NCI-H510A treated with DMSO at 0.1 percent for 48 hours (cell line): Measurements from ENCODE around the gene AP2A2.

Experiments
- DNase-seq: peaks from one replicate; lab custom pipeline; 2025; lab: John Stamatoyannopoulos, UW

AP2A2 gene

GRCh38 chr11:1030086-1030485, 104.4 kb downstream of the AP2A2 start:
- no peak for DNase-seq

GRCh38 chr11:1030556-1030955, 104.9 kb downstream of the AP2A2 start:
- DNase-seq: no peak

GRCh38 chr11:1031121-1031899, 105.6 kb downstream of the AP2A2 start:
- DNase-seq: no peak

- no peak for DNase-seq
These were observed 106.7 kb downstream of the AP2A2 start for GRCh38 chr11:1032310-1032891.

- DNase-seq: no peak
These were observed 107.5 kb downstream of the AP2A2 start for GRCh38 chr11:1033016-1033798.

GRCh38 chr11:1034001-1034400, 108.3 kb downstream of the AP2A2 start:
- DNase-seq: no peak

- DNase-seq: no peak
These were observed 109.0 kb downstream of the AP2A2 start for GRCh38 chr11:1034456-1035295.

- no peak for DNase-seq
These were observed 110.1 kb downstream of the AP2A2 start for GRCh38 chr11:1035577-1036283.

- no peak for DNase-seq
These were observed 110.7 kb downstream of the AP2A2 start, which contains the start of gene MUC6 for GRCh38 chr11:1036303-1036923. MUC6 (minus strand) TSS chr11:1036718; CDS start chr11:1036655, 63 bp downstream.

GRCh38 chr11:1036931-1037330, 111.3 kb downstream of the AP2A2 start:
- no peak for DNase-seq

- DNase-seq: no peak
These were observed 111.9 kb downstream of the AP2A2 start for GRCh38 chr11:1037506-1038055.

GRCh38 chr11:1038361-1038760, 112.7 kb downstream of the AP2A2 start:
- DNase-seq: no peak

GRCh38 chr11:1038921-1039320, 113.3 kb downstream of the AP2A2 start:
- DNase-seq: no peak

GRCh38 chr11:1039481-1040427, 114.1 kb downstream of the AP2A2 start:
- DNase-seq: no peak

- DNase-seq: no peak
These were observed 114.9 kb downstream of the AP2A2 start for GRCh38 chr11:1040428-1041148.

- DNase-seq: no peak
These were observed 115.4 kb downstream of the AP2A2 start for GRCh38 chr11:1041149-1041467.

GRCh38 chr11:1041471-1041870, 115.8 kb downstream of the AP2A2 start:
- no peak for DNase-seq

GRCh38 chr11:1041936-1042608, 116.4 kb downstream of the AP2A2 start:
- no peak for DNase-seq
